ENCODE measurements around the gene CLK4.

DNA sequence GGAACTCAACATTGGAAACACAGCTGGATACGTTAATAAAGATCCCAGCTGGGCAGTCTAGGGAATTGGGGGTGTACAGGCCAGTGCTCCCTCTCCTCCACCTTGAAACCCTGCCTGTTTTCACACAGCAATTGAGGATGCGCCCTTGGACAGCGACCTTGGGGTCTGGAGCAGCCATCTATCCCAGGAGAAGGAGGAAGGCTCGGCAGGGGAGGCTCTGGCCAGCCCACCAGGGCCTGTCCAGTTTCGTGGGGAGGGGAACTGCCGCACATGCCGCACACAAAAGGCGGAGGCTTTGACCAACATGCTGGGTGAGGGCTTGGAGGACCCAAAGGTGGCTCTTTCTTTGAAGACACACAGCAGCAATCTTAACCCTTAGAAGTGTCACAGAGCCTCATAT lies 38.1 kb downstream of the CLK4 start:
- no peak for TF ChIP-seq REST (IDR thresholded peaks at IDR 0.05; ENCODE audit: low read depth)
- TF ChIP-seq CBX3 (IDR thresholded peaks at IDR 0.05; ENCODE audit: low read depth), result no peak
- TF ChIP-seq CTCF (IDR thresholded peaks at IDR 0.05 in 2 of 3, conservative IDR thresholded peaks at IDR 0.05 in 1 of 3; ENCODE audit: borderline replicate concordance in 1 of 3, insufficient read depth in 1 of 3, low read depth in 2 of 3, low read length in 2 of 3), result no peak
- TF ChIP-seq POLR2A (IDR thresholded peaks at IDR 0.05; ENCODE audit: borderline replicate concordance, extremely low read depth, insufficient read depth, insufficient read length), result no peak
- no peak for TF ChIP-seq YY1 (IDR thresholded peaks at IDR 0.05; ENCODE audit: extremely low read depth, insufficient replicate concordance, low read depth, low read length)
- no peak for TF ChIP-seq MAX (IDR thresholded peaks at IDR 0.05)
- TF ChIP-seq ATF3 (IDR thresholded peaks at IDR 0.05), result no peak
- no peak for TF ChIP-seq EZH2 (IDR thresholded peaks at IDR 0.05)
- no peak for TF ChIP-seq ZNF274 (IDR thresholded peaks at IDR 0.05; ENCODE audit: low read depth, low read length)
- no peak for TF ChIP-seq POLR2AphosphoS5 (IDR thresholded peaks at IDR 0.05; ENCODE audit: low read depth, low read length)
- TF ChIP-seq TCF7L2 (IDR thresholded peaks at IDR 0.05; ENCODE audit: borderline replicate concordance, extremely low read depth, insufficient read depth, insufficient read length), result no peak
- no peak for TF ChIP-seq CEBPB (IDR thresholded peaks at IDR 0.05; ENCODE audit: low read depth)
- TF ChIP-seq SP1 (IDR thresholded peaks at IDR 0.05; ENCODE audit: low read depth), result no peak
